CD1c-positive myeloid dendritic cell (primary cell): ENCODE measurements around the gene KAT7.

Experiments
- DNase-seq: peaks from one replicate; pipeline ENCODE4 v3.0.0-alpha.2; 2016; ENCODE audit errors: extremely low spot score

KAT7 gene

GRCh38 chr17:49809056-49809455 lies 20.6 kb downstream of the KAT7 start:
- DNase-seq, result no peak

- DNase-seq, result no peak
These were observed 26.5 kb downstream of the KAT7 start for GRCh38 chr17:49814781-49815529.

DNA sequence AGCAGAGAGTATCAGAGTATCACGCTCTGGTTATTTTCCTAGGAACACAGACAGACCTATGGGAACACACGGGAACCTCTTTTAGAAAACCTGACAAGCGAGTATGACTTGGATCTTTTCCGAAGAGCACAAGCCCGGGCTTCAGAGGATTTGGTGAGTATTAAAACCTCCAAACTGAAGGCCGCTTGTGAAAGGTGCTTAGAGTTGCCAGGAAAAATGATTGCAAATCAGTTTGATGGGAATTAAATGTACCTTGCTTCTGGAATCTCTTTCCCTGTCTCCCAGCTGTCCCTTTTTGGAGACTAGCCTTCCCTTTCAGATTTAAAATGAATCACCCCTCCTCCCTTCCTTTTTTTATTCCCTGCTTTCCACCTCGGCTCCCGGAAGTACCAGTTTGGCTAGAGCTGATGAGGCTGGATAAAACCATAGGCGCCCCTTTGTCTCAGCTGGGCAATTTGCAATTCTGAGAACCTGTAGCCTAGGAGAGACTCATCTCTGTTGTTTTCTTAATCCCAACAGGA lies 27.3 kb downstream of the KAT7 start:
- DNase-seq, result no peak

GRCh38 chr17:49817993-49818392 lies 29.5 kb downstream of the KAT7 start:
- no peak for DNase-seq

- no peak for DNase-seq
These were observed 30.7 kb downstream of the KAT7 start for GRCh38 chr17:49819138-49819537.

- DNase-seq, result no peak
These were observed 31.2 kb downstream of the KAT7 start for GRCh38 chr17:49819651-49820050.

DNA sequence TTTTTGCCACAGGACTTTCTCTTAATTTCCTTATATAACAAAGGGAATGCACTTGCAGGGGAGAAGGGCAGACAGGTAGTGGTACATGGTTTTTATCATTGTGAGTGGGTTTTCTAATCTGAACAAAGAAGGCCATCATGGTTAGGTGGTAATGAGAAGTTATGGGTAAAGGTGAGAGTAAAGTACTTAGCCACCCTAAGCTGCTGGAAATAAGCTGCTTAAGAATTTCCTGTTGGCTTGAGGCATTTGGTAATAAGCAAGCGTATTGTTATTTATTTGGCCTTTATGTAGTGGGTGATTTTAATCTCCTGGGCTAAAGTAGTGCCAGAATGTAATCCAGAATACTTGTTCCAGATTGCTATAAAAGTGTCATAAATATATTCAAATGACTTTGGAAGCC lies 32.3 kb downstream of the KAT7 start:
- DNase-seq, result no peak

DNA sequence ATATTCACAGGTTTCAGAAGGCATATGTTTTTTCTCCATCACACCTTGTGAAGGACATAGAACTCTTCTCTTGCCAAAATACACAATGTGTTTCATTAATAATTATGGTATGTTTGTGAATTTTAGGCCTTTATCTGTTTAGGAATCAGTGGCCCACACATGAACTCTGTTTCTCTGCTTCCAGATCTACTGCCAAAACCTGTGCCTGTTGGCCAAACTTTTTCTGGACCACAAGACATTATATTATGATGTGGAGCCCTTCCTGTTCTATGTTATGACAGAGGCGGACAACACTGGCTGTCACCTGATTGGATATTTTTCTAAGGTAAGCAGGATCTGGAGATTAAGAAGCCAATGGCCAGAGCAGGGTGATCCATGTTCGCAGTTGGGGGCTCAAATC lies 33.0 kb downstream of the KAT7 start:
- no peak for DNase-seq

- DNase-seq, result no peak
These were observed 33.4 kb downstream of the KAT7 start for GRCh38 chr17:49821916-49822315.

DNA sequence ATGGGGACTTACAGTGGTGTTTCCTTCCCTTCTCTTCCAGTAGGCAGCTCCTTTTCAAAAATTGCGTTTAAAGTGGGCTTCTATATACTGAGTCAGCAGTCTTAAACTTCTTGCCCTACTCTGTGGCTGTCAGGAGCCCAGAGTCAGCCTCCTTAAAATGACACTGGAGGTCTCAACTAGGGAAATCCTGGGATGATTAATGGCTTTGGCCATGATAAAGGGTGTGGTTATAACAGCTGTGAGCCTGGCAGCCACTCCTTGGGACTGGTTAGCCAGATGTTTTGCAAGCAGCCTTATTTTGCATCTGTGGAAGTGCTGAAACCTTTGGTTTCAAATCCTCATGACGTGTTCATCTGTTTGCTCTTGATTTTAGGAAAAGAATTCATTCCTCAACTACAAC lies 34.3 kb downstream of the KAT7 start:
- DNase-seq, result peak; percentile 26

DNA sequence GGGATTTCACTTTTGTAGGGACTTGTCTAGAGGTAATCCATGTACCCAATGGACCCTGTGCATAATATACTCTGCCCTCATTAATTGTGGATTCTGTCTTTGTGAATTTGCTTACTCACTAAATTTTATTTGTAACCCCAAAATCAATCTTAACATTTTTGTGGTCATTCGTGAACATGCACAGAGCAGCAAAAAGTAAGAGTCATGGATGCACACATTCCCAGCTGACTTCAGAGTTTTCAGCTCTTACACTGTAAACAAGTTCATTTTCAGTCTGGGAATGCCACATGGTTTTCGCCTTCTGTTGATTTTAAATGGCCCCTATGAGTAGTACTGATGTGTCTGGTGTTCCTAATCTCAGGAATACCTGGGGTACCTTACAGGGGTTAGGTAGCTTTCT lies 35.1 kb downstream of the KAT7 start:
- no peak for DNase-seq

GRCh38 chr17:49825645-49826044 lies 37.2 kb downstream of the KAT7 start:
- DNase-seq, result no peak

GRCh38 chr17:49828325-49828724 lies 39.8 kb downstream of the KAT7 start:
- DNase-seq, result peak; percentile 58

- DNase-seq, result no peak
These were observed 40.5 kb downstream of the KAT7 start for GRCh38 chr17:49829026-49829425.

- DNase-seq, result no peak
These were observed 42.1 kb downstream of the KAT7 start for GRCh38 chr17:49830605-49831004.

DNA sequence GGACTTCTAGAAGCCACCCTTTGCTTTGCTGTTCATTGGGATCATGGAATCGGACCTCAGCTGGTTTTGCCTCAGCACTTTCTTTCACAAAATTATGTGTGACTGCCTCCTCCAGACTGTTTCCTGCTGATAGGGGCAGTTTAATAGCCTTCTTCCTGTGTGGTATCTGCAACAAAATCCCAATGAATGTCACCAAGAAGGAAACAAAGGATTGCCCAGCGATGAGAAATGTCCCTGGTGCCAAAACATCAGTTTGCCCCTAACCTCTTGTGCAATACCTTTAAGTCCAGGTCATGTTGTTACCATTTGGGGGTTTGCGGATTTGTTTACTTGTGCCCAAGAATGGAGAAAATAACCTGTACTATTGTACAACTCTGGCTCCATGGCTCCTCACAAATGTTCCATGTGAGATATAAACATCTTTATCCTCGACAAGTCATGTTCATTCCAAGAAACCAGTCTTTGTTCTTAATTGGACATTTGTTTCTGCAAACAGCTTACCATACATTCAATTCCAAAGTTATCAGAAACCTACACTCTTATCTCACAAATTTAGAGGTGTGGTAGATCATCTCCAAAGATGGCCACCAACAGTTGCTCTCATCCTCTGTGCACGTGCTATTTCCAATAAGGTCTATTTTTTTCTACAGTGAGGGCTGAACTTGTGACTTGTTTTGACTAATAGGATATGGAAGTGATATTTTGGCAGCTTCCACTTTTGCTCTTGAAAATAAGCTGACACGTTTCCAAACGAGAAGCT lies 44.5 kb downstream of the KAT7 start:
- DNase-seq, result peak; percentile 48

- DNase-seq, result no peak
These were observed 45.8 kb downstream of the KAT7 start for GRCh38 chr17:49834118-49834743.

DNA sequence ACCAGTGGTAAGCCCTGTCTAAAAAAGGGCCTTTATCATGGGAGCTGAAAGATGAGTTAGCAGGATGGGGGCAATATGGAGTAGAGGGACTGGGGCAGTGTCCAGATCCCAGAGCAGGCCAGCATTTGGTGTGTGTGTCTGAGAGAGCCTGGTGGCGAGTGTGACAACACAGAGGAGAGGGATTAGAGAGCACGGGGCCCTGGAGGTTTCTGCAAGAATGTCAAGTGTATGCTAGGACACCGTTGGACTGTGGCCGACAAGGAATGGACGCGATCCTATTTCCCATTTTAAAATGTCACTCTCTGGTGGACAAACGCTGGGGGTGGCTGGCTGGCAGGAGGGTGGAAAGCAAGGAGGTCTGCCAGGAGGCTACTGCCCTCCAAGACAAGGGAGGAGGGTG lies 47.0 kb downstream of the KAT7 start:
- no peak for DNase-seq

GRCh38 chr17:49836111-49837030 lies 47.9 kb downstream of the KAT7 start:
- DNase-seq, result no peak

- DNase-seq, result no peak
These were observed 51.0 kb downstream of the KAT7 start for GRCh38 chr17:49839455-49839854.

- no peak for DNase-seq
These were observed 53.1 kb downstream of the KAT7 start for GRCh38 chr17:49841548-49841947.

- DNase-seq, result no peak
These were observed 53.9 kb downstream of the KAT7 start for GRCh38 chr17:49842371-49842770.
